ENCODE measurements around the gene SLC40A1.

Gene SLC40A1

DNA sequence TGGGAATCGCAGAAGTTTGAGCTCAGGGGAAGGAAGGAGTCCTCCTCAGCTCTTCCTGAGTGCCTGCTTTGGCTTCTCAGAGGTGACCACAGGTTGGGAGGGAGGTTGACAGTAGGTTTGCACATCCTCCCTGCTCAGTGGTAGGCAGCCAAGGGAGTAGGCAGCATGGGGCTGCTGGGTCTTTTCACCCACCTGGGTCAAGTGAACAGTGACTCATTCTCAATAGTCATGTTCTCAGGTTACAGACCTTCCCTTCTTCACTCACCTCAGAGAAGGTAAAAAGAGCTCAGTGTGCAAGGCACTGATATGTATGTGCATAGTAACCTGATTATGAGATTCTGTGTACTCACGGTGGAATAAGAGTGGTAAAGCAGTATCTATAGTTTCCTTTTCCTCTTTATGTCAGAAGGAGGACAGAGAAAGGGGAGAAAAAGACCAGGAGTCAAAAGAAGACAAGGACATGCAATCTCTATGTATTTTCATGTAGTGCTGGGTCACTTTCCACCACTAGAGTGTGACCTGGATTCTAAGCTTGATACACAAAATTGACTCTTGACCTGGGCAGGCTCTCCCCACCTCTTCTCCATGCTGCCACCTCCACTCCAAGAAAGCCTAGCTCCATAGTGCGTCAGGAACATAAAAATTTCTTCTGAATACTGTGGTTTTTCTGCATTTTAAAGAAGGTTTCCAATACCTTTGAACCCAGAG lies 44.2 kb upstream of the SLC40A1 start:
- no peak for DNase-seq (ENCODE audit: low read depth)
- TF ChIP-seq MYC (IDR thresholded peaks at IDR 0.05; ENCODE audit: low read depth, low read length) = no peak
- TF ChIP-seq POLR2A (IDR thresholded peaks at IDR 0.05; ENCODE audit: extremely low read depth, insufficient read length) = no peak
- no peak for TF ChIP-seq MAX (IDR thresholded peaks at IDR 0.05; ENCODE audit: low read depth, low read length)
- no peak for TF ChIP-seq CTCF (IDR thresholded peaks at IDR 0.05; ENCODE audit: low read depth, low read length)
- no peak overlapping the region for H3K4me3 ChIP-seq (ENCODE audit: low read depth, low read length)

GRCh38 chr2:189623049-189623448 lies 42.5 kb upstream of the SLC40A1 start:
- DNase-seq (ENCODE audit: low read depth) = no peak
- no peak for TF ChIP-seq MAX (IDR thresholded peaks at IDR 0.05; ENCODE audit: low read depth, low read length)
- TF ChIP-seq CTCF (IDR thresholded peaks at IDR 0.05; ENCODE audit: low read depth, low read length) = no peak
- no peak for TF ChIP-seq MYC (IDR thresholded peaks at IDR 0.05; ENCODE audit: low read depth, low read length)
- no peak for TF ChIP-seq POLR2A (IDR thresholded peaks at IDR 0.05; ENCODE audit: extremely low read depth, insufficient read length)
- no peak overlapping the region for H3K4me3 ChIP-seq (ENCODE audit: low read depth, low read length)

- DNase-seq (ENCODE audit: low read depth) = no peak
- TF ChIP-seq MYC (IDR thresholded peaks at IDR 0.05; ENCODE audit: low read depth, low read length) (no peak), CTCF (IDR thresholded peaks at IDR 0.05; ENCODE audit: low read depth, low read length) (no peak), MAX (IDR thresholded peaks at IDR 0.05; ENCODE audit: low read depth, low read length) (no peak), POLR2A (IDR thresholded peaks at IDR 0.05; ENCODE audit: extremely low read depth, insufficient read length) (no peak)
- H3K4me3 ChIP-seq (ENCODE audit: low read depth, low read length) = no peak overlapping the region
Observed at GRCh38 chr2:189621781-189622180, 41.2 kb upstream of the SLC40A1 start.

DNA sequence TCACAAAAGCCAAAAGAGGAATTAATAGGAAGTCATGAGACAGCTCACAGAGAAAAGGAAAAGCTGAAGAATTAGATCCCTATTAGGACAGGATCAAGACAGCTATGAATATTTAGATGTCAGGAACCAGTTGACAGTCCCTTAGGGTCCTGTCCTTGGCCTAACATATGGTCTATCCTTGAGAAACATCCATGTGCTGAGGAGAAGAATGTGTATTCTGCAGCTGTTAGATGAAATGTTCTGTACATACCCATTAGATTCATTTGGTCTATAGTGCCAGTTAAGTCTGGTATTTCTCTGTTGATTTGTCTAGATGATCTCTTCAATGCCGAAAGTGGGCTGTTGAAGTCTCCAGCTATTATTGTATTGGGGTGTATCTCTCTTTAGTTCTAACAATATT lies 37.6 kb upstream of the SLC40A1 start:
- DNase-seq (ENCODE audit: low read depth) = no peak
- no peak overlapping the region for H3K4me3 ChIP-seq (ENCODE audit: low read depth, low read length)
- TF ChIP-seq MAX (IDR thresholded peaks at IDR 0.05; ENCODE audit: low read depth, low read length) (no peak), CTCF (IDR thresholded peaks at IDR 0.05; ENCODE audit: low read depth, low read length) (no peak), POLR2A (IDR thresholded peaks at IDR 0.05; ENCODE audit: extremely low read depth, insufficient read length) (no peak), MYC (IDR thresholded peaks at IDR 0.05; ENCODE audit: low read depth, low read length) (no peak)

DNA sequence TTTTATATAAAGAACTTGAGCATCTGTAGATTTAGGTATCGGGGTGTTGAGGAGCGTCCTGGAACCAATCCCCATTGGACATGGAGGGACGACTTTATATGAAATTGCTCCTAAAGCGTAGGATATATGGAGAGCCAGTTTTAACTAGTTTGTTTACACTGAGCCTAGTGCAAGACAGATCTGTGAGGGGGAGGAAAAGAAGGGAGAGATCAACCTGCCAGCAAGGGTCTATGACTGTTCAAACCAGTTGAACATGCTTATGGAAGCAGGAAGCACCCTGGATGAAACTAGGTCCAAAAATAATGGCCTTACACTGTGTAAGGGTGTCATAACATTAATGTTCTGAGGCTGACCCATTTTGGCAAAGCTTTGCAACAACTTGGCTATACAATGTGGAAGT lies 34.0 kb upstream of the SLC40A1 start:
- TF ChIP-seq CTCF (IDR thresholded peaks at IDR 0.05; ENCODE audit: low read depth, low read length) (no peak), MAX (IDR thresholded peaks at IDR 0.05; ENCODE audit: low read depth, low read length) (no peak), MYC (IDR thresholded peaks at IDR 0.05; ENCODE audit: low read depth, low read length) (no peak), POLR2A (IDR thresholded peaks at IDR 0.05; ENCODE audit: extremely low read depth, insufficient read length) (no peak)
- no peak overlapping the region for H3K4me3 ChIP-seq (ENCODE audit: low read depth, low read length)
- no peak for DNase-seq (ENCODE audit: low read depth)

All from NB4 (cell line).